HG02642 (cell line): ENCODE measurements around the gene ENTR1.
"Not testable (repeated sequence)": the region's sequence is repeated elsewhere in the genome, so short reads cannot be mapped to it uniquely, and the experiment has no call there.

ENCODE experiments used
- ATAC-seq: cut with Tn5 transposase; IDR thresholded peaks from one replicate; pipeline ENCODE4 v1.9.1; 2021; ENCODE audit warnings: mild to moderate bottlenecking; ENCODE audit not compliant: unreplicated experiment, poor library complexity

ENTR1 gene

GRCh38 chr9:136423432-136424146, 13.2 kb upstream of the ENTR1 start:
- ATAC-seq: no peak

DNA sequence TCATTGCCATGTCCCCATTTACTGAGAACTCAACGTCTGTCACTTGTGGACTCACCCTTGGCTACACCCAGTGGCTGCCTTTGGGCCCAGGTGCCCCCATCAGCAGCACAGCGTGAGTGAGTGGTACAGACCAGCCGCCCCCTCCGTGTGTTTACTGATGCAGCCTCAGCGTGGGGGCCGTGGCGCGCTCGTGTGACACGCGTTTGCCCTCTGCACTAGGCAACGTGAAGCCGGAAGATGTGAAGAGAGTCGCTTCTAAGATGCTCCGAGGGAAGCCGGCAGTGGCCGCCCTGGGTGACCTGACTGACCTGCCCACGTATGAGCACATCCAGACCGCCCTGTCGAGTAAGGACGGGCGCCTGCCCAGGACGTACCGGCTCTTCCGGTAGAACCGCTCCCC, 12.5 kb upstream of the ENTR1 start:
- ATAC-seq: no peak

GRCh38 chr9:136421791-136422190, 11.4 kb upstream of the ENTR1 start:
- no peak for ATAC-seq

DNA sequence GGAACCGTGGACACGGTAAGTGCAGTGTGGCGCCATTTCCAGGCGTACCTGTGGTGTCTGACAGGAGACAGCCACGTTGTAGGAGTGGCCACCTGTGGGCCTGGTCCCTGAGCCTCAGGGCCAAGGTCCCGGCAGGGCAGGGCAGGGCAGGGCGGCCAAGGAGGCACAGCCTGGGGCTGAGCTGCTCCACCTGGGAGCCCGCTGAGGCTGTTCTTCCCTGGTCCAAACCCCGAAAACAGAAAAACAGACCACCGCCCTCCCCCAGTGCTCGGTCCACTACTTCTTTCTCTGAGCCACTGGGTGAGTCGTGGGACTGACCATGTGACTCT, 8.6 kb upstream of the ENTR1 start:
- no peak for ATAC-seq

- no peak for ATAC-seq
Measured at GRCh38 chr9:136418182-136419091, 8.0 kb upstream of the ENTR1 start.

- no peak for ATAC-seq
Measured at GRCh38 chr9:136416914-136417313, 6.5 kb upstream of the ENTR1 start.

GRCh38 chr9:136416427-136416826, 6.0 kb upstream of the ENTR1 start:
- ATAC-seq: no peak

DNA sequence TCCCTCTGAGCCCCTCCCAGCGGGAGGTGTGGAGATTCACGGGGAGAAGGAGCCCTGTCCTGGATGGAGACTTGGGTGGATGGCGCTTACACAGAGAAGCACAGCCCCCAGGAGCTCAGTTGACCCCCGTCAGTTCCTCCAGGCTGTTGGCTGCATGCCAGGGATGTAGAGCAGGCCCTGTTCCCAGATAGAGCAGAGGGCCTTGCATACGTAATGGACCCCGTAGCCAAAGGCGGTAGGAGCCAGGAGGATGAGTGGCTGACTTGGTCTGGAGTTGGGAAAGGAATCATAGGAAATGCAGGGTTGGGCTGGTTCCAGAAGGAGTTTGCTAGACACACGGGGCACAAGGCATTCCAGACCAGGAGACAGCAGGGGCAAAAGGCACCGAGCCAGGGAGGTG, 2.5 kb upstream of the ENTR1 start:
- ATAC-seq: no peak

DNA sequence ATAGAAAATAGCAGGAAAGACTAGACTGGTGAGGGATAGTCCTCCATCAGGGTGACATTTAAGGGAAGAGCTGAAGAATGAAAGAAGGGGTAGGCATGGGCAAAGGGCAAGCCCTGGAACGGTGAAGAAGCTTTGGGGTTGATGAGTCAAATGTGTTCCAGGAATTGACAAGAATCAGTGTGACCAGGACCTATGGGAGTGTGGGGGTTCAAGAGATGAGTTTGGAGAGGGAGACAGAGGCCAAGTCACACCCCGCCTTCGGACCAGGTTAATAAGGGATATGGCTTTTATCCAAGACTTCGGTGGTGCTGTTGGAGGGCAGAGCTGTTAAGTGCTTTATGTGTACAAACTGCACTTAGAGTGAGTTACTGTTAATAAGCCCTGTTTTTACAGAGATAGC, 964 bp upstream of the ENTR1 start:
- ATAC-seq: no peak

GRCh38 chr9:136409557-136410455, 608 bp downstream of the ENTR1 start:
- peak; percentile 22 for ATAC-seq

DNA sequence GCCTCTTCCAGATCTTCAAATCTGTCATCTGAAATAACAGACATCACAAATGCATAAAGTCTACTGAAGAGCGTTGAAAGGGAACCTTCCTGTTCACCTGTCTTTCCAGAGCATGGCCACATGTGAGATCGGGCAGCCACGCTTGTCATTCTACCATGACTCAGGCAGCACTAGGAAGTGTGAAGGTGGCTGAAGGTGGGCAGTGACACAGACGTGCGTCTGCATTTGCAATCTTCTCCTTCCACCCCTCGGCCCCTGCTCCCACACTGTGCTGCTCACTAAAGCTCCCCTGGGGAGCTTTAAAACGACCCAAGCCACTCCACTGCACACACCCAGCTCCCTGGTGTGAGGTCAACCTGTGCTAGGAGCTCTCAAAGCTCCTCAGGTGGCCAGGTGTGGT, 2.5 kb downstream of the ENTR1 start:
- ATAC-seq: no peak

GRCh38 chr9:136407061-136407460, 3.4 kb downstream of the ENTR1 start:
- ATAC-seq: not testable (repeated sequence)

DNA sequence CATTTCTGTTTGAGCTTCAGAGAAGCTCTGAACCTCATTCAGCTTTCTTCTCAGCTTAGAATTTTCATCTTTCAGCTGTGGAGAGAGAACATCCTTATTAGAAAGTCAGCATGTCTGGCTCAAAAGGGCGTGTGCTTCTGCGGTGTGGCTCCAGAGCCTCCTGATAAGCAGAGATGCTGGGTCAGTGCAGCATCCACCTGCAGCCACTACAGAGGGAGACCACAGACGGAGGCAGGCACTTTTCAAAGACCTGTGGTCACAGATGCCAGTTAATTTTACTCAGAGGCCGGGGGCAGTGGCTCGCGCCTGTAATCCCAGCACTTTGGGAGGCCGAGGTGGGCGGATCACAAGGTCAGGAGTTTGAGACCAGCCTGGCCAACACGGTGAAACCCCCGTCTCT, 4.5 kb downstream of the ENTR1 start:
- not testable (repeated sequence) for ATAC-seq

DNA sequence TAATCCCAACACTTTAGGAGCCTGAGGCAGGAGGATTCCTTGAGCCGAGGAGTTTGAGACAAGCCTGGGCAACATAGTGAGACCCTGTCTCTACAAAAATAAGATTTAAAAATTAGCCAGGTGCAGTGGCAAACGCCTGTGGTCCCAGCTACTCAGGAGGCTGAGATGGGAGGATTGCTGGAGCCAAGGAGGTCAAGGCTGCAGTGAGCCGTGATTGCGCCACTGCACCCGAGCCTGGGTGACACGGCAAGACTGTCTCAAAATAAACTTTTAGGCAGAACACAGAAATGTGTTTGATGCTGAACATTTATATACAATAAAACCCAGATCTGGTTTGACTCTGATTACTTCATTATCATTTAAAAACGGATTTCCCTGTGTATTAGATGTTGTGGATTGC, 4.9 kb downstream of the ENTR1 start:
- no peak for ATAC-seq

- no peak for ATAC-seq
Measured at GRCh38 chr9:136404801-136405136, 5.6 kb downstream of the ENTR1 start.

DNA sequence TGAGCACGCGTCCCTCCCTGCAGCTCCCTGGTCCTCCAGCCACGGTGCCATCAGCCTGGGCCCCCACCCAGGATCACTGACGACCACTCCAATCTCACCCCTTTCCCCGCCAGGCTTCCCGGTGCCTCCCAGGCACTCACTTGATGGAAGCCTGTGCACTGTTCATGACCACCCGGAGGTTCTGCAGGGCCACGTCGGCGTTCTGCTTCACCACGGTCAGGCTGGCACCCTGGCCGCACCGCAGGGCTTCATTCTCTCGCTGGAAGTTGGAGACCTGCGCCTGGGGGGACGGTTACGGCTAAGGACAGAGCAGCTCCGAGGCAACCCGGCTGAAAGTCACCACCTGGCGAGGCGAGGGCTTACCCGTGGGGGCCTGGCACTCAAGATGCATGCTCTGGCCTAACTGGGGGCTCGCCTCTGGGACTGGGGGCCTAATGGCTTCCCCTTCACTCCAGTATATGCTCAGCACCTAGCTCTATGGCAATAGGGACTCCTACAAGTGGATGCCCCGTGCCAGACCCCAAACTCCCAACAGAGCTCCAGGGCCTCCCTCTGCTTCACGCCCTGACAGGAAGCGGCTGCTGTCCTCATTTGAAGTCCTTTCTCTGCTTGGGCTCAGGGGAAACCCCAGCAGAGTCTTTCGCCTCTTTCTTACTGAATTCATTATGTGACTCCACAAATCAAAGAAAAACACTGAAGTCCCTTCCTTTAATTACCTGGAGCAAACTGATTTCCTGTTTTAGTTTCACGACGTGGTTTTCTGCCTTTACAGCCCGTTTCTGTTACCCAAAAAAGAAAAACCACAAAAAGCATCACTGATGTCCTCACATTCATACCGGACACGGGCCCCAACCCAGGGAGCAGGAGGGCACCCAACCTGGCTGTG, 6.3 kb downstream of the ENTR1 start:
- no peak for ATAC-seq

GRCh38 chr9:136403538-136403914, 6.9 kb downstream of the ENTR1 start:
- peak; percentile 26 for ATAC-seq

DNA sequence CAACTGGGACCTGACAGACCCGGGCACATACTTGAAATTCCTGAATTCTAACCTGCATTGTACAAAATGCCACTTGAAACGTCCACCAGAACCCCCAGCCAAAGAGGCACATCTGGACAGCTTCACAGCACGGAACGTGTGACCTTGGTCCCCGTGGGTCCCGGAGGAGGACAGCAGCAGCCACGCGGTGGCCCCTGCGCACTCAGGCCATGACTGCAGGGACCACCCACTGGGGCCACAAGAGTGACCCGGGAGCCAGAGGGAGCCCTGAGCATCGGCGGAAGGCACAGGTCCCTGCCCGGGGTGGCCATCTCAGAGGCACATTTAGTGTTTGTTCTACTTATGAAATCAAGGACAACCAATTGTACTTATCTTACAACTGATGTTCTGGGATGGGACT, 8.3 kb downstream of the ENTR1 start:
- ATAC-seq: no peak

DNA sequence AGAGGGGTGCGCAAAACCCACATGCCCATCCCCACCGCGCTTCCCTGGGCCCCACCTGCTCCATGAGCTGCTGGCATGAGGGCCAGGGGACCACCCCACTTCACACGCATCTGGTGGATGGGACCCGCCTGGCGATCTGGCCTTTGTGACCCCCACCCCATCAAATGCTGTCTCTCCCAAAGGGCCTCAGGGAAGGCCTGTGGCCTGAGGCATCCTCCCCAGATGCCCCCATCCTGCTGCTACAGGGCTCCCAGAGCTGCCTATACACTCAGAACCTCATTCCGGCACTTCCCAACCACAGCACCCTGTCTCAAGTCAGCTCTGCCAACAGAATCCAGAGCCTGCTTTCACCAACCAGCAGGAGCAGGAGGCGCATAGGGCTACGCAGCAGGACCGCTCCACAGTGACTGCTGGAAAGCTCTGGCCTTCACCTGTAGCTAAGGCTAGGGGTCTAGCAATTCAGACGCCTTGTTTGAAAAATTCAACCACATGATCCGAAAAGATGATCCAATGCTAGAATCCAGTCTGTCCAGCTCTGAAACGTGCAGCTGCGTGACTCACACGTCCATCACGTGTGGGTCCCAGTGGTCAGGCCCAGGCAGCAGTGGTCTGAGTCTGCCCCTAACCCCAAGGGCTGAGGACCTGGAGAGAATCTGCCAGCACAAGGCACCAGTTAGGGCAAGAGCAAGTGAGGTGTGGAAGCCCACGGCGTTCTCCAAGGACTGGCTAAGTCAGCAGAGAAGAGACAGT, 9.1 kb downstream of the ENTR1 start:
- no peak for ATAC-seq
